DND-41 (cell line): ENCODE data around the gene CCDC18.
A peak's percentile ranks its signal among the peaks of the same experiment; 100 is the strongest.

Experiments
- ATAC-seq: fragments of 200-7000 bp; cut with Tn5 transposase; 3 replicates; pipeline ENCODE4 v1.9.1; 2021; ENCODE audit warnings: low read depth; ENCODE audit not compliant: insufficient read depth
- DNase-seq: peaks from one replicate; pipeline ENCODE4 v3.0.0-alpha.2; 2020
- H2AFZ ChIP-seq: 2 replicates; pipeline ENCODE4 v1.6.0; 2012; ENCODE audit warnings: low read depth, low read length
- H3K27ac ChIP-seq: 2 replicates; pipeline ENCODE4 v1.5.1; 2012; ENCODE audit warnings: low read length, inconsistent platforms
- H3K27me3 ChIP-seq: fragments of 200-600 bp; sonication (generic); 2 replicates; pipeline ENCODE4 v1.6.0; 2012; ENCODE audit warnings: low read length, mild to moderate bottlenecking, inconsistent platforms; ENCODE audit not compliant: insufficient read depth, poor library complexity
- H3K36me3 ChIP-seq: 2 replicates; pipeline ENCODE4 v1.5.1; 2012; ENCODE audit warnings: low read length, inconsistent platforms; ENCODE audit not compliant: insufficient read depth
- H3K4me1 ChIP-seq: 2 replicates; pipeline ENCODE4 v1.5.1; 2012; ENCODE audit warnings: mild to moderate bottlenecking, low read length; ENCODE audit not compliant: insufficient read depth
- H3K4me2 ChIP-seq: 2 replicates; pipeline ENCODE4 v1.6.0; 2012; ENCODE audit warnings: mild to moderate bottlenecking, moderate library complexity, low read length, inconsistent platforms; ENCODE audit not compliant: insufficient read depth
- H3K4me3 ChIP-seq, 2 experiments: fragments of 200-600 bp in 1 of 2; shearing (Covaris generic) in 1 of 2; 2 replicates each; pipeline ENCODE4 v1.5.1; 2012 to 2016; ENCODE audit warnings: inconsistent platforms in 2 of 2, low read length in 2 of 2, mild to moderate bottlenecking in 2 of 2, low read depth in 1 of 2, moderate library complexity in 1 of 2
- H3K79me2 ChIP-seq: 2 replicates; pipeline ENCODE4 v1.6.0; 2012; ENCODE audit warnings: low read length, inconsistent platforms; ENCODE audit not compliant: insufficient read depth
- H3K9ac ChIP-seq: 2 replicates; pipeline ENCODE4 v1.6.0; 2012; ENCODE audit warnings: low read depth, mild to moderate bottlenecking, inconsistent platforms, low read length, moderate library complexity
- H3K9me3 ChIP-seq: 2 replicates; pipeline ENCODE4 v1.5.1; 2012; ENCODE audit warnings: low read length, moderate library complexity, mild to moderate bottlenecking, inconsistent platforms; ENCODE audit not compliant: insufficient read depth, severe bottlenecking
- H4K20me1 ChIP-seq: 2 replicates; pipeline ENCODE4 v1.6.0; 2012; ENCODE audit warnings: low read length; ENCODE audit not compliant: insufficient read depth
- EZH2 ChIP-seq: IDR thresholded peaks from 3 replicates; pipeline ENCODE4 v1.6.1; 2012; ENCODE audit warnings: borderline replicate concordance, low read depth, mild to moderate bottlenecking, moderate library complexity, low read length, inconsistent platforms; ENCODE audit not compliant: severe bottlenecking
- TF ChIP-seq, protein P1 (sequence below): IDR thresholded peaks from 2 replicates; pipeline ENCODE4 v1.5.1; 2012; ENCODE audit warnings: borderline replicate concordance, low read length, moderate library complexity, mild to moderate bottlenecking; ENCODE audit not compliant: poor library complexity, severe bottlenecking; ENCODE audit errors: extremely low read depth

CCDC18 gene

GRCh38 chr1:93180723-93181613 is at the start of gene CCDC18:
Gene CCDC18, plus strand, starts transcription at chr1:93180724. Its CDS starts 2,638 bp downstream, at chr1:93183362.
- ATAC-seq = peak; percentile 18

DNA sequence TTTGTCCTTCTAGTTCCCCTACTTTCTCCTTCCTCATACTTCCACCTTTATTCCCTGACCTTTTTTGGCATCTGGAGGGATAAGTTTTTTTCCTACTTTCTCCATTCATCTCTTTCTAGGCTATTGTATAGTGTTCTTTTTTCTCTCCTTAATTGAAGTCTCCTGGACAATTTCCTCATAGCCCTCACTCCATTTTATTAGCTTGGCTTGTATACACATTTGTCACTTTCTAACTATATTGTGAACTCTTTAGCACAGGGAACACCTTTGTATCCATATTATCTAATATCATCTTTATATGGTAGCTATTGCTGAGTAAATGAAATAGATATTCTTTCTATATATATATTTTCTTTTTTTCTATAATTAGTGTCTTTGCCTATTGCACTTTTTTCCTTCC is 47.9 kb upstream of the CCDC18 start:
- no peak for ATAC-seq
- H4K20me1 ChIP-seq = peaks cover 25% of the 10 kb centered on the region; the same call in 1 of the 2 replicates
- peaks cover 97% of the 10 kb centered on the region for H3K36me3 ChIP-seq

More at GRCh38 chr1:93180723-93181613, at the start of gene CCDC18:
- Histone ChIP-seq H3K79me2 (peaks cover 90% of the 10 kb centered on the region), H3K4me3 (peak within 1 kb of the TSS; percentile 45 to 82), H3K27me3 (no peaks in the 10 kb centered on the region), H3K4me1 (peaks cover 62% of the 10 kb centered on the region), H2AFZ (peak within 1 kb of the TSS; percentile 81), H3K36me3 (peaks cover 27% of the 10 kb centered on the region), H3K27ac (peak within 1 kb of the TSS; percentile 98), H4K20me1 (peaks cover 24% of the 10 kb centered on the region), H3K9me3 (no peaks in the 10 kb centered on the region), H3K4me2 (peak within 1 kb of the TSS; percentile 87), H3K9ac (peak within 1 kb of the TSS; percentile 96)
- no peak for TF ChIP-seq EZH2
- TF ChIP-seq, protein P1, sequence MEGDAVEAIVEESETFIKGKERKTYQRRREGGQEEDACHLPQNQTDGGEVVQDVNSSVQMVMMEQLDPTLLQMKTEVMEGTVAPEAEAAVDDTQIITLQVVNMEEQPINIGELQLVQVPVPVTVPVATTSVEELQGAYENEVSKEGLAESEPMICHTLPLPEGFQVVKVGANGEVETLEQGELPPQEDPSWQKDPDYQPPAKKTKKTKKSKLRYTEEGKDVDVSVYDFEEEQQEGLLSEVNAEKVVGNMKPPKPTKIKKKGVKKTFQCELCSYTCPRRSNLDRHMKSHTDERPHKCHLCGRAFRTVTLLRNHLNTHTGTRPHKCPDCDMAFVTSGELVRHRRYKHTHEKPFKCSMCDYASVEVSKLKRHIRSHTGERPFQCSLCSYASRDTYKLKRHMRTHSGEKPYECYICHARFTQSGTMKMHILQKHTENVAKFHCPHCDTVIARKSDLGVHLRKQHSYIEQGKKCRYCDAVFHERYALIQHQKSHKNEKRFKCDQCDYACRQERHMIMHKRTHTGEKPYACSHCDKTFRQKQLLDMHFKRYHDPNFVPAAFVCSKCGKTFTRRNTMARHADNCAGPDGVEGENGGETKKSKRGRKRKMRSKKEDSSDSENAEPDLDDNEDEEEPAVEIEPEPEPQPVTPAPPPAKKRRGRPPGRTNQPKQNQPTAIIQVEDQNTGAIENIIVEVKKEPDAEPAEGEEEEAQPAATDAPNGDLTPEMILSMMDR = no peak
- peak; percentile 74 for DNase-seq

DNA sequence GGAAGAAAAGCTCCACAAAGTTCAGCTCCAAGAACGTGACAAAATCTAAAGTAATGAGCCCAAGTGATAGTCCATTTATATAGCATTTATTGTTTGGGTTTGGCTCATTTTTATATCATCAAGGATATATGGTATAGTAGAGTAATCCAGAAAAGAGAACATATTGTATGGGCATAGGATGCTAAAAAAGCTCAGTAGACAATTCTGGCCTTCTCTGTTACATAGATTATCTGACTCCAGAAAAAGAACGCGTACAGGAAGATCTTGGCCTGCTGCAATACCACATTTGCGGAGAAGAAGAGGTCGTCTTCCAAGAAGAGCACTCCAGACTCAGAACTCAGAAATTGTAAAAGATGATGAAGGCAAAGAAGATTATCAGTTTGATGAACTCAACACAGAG is 44.1 kb upstream of the CCDC18 start:
- no peaks in the 10 kb centered on the region for H3K9me3 ChIP-seq
- no peak overlapping the region for H3K4me3 ChIP-seq
- H3K27ac ChIP-seq = no peak overlapping the region
- H3K4me1 ChIP-seq = no peaks in the 10 kb centered on the region
- TF ChIP-seq EZH2 = no peak
- TF ChIP-seq, protein P1 = no peak
- peaks cover 92% of the 10 kb centered on the region for H3K79me2 ChIP-seq
- no peak overlapping the region for H3K4me2 ChIP-seq
- H2AFZ ChIP-seq = no peak overlapping the region
- peaks cover 97% of the 10 kb centered on the region for H3K36me3 ChIP-seq
- H4K20me1 ChIP-seq = peaks cover 24% of the 10 kb centered on the region; the same call in 1 of the 2 replicates
- no peaks in the 10 kb centered on the region for H3K27me3 ChIP-seq
- no peak overlapping the region for H3K9ac ChIP-seq
- DNase-seq = no peak
- ATAC-seq = no peak

More for the DNA sequence above, 47.9 kb upstream of the CCDC18 start:
- Histone ChIP-seq H2AFZ (no peak overlapping the region), H3K27ac (no peak overlapping the region), H3K9me3 (no peaks in the 10 kb centered on the region), H3K79me2 (peaks cover 91% of the 10 kb centered on the region), H3K4me3 (no peak overlapping the region), H3K4me1 (no peaks in the 10 kb centered on the region), H3K9ac (no peak overlapping the region), H3K27me3 (no peaks in the 10 kb centered on the region), H3K4me2 (no peak overlapping the region)
- DNase-seq = no peak
- TF ChIP-seq, protein P1 = no peak
- TF ChIP-seq EZH2 = no peak
